HG02642 (cell line): Measurements from ENCODE around the gene SPATS2.
"Not testable (repeated sequence)": the region's sequence is repeated elsewhere in the genome, so short reads cannot be mapped to it uniquely, and the experiment has no call there.

ENCODE experiments used
- ATAC-seq: cut with Tn5 transposase; IDR thresholded peaks from one replicate; pipeline ENCODE4 v1.9.1; 2021; ENCODE audit warnings: mild to moderate bottlenecking; ENCODE audit not compliant: unreplicated experiment, poor library complexity

Gene SPATS2

DNA sequence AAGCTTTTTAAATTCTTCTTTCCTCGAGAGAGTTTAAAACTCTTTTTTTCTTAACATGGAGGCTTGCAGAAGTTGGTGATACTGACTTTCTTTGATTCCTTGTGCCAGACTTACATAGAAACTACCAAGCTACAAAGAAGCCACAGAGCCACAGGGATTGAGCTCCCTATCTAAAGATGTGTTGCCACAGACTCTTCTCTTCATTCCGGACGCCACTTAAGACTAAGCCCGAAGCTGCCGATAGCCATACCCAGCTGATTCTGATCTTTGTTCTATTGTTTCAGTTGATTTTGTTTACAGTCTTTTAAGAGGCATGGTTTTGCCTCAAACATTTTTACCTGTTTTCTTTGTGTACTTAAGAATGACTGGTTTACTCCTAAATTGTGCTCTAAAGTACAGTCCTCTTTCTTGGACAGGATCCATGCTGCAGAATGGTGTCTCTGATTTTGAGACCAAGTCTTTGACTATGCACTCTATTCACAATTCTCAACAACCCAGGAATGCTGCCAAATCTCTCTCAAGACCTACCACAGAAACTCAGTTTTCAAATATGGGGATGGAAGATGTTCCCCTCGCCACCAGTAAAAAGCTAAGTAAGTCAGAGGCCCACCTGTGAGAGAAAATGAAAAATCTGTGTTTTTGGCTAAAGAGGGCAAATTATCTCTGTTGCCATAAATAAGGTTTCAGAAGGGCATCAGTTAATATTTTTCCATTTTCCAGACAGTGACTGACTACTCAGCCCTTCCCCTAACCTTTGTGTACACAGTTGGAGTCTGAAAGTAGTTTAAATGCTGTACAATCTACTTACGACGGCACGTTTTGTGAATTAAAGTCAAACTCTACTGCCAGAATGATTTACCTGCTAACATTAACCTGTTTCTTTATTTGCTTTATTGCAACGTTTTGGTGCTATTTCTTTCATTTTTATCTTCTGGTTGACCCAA, 129.4 kb downstream of the SPATS2 start:
- ATAC-seq, result no peak

DNA sequence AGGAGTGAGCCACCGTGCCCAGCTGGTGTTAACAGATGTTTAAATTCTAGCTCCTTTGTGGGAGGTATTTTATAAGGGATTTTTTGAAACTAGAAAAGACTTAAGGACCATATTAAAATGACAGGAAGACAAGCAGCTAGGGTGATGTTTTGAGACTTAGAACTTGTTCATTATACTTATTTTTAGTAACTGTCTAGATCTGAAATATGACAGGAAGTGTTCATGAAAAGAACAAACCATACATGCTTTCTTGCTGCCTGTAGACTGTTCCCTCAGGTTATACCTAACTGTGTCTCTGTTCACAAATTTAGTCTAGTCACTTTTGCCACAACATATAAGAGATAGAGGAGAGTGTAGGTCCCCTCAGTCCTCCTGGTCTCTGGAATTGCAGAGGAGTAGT, 134.6 kb downstream of the SPATS2 start:
- ATAC-seq, result no peak

DNA sequence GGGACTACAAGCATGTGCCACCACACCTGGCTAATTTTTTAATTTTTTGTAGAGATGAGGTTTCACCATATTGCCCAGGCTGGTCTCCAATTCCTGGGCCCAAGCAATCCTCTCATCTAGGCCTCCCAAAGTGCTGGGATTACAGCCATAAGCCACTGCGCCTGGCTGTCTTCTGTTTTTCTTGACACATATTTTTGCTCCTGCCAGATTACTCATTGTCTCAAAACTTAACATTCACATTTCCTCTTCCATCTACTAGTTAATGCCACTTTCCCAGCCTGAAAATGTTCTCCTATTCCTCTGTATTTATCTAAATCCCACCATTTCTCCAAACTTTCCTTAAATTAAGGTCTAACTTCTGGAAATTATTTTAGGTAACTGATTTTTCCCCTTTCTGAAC, 135.3 kb downstream of the SPATS2 start:
- ATAC-seq, result no peak

DNA sequence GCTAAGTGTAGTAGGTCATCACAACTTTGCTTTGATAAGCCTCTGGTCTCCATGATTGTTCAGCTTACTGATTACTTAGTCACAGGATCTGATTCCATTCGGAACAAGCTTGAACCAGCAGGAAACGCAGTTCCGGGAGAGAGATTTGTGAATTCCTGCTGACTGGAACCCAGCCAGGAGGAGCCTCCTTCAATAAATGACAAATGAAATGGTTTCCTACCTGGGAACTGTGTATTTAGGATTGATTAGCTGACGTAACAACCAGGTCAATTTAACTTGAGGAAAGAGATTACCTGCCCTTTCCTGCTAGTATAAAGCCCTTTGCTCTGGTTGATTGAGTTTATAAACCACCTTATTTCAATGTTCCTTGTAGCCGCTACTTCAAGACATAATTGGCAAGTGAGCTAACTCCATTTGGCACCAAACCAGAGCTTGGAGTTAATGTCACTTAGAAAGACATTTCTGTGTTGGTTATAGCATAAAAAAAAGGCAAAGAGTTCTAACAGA, 136.5 kb downstream of the SPATS2 start:
- no peak for ATAC-seq

DNA sequence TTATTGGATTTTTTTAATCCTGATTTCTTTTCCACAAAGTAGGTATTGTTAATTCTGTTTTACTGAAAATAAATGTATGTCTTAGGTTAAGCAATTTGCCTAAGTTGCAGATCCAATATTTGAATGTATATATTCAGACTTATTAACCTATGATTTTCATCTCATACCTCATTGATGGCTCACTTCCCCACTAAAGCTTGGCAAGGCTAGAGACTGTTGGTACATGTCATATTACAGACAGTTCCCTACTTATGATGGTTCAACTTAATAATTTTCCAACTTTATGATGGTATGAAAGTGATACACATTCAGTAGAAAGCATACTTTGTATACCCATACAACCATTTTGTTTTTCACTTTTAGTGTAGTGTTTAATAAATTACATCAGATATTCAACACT, 138.4 kb downstream of the SPATS2 start:
- no peak for ATAC-seq

DNA sequence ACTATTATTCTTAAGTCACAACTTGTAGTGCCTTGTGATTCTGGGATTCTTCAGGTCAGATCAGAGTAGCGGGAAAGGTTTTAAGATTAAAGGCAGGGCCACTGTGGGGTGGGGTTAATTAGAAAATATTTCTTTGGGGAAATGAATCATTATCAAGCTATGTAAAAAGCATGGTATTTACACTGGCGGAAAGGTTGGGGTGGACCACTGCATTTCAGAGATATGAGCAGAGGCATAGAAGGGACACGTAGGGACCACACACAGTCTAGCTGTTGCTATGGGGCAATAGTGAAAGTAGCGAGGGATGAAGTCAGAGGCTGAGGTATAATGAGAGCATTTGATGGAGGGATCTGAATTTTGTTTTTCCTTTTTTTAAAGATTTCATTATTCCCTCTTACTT, 139.9 kb downstream of the SPATS2 start:
- ATAC-seq, result no peak

DNA sequence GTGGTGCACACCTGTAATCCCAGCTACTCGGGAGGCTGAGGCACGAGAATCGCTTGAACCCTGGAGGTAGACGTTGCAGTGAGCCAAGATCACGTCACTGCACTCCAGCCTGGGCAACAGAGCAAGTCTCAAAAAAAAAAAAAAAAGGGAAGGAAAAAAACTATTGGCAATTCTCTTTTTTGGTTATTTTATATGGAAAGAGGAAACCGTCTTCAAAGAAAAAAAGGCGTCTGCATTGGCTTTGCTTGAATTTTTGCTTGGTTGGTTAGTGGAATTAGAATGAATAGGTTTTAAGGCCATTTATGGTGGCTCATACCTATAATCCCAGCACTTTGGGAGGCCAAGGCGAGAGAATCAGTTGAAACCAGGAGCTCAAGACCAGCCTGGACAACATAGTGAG, 142.4 kb downstream of the SPATS2 start:
- ATAC-seq, result not testable (repeated sequence)

DNA sequence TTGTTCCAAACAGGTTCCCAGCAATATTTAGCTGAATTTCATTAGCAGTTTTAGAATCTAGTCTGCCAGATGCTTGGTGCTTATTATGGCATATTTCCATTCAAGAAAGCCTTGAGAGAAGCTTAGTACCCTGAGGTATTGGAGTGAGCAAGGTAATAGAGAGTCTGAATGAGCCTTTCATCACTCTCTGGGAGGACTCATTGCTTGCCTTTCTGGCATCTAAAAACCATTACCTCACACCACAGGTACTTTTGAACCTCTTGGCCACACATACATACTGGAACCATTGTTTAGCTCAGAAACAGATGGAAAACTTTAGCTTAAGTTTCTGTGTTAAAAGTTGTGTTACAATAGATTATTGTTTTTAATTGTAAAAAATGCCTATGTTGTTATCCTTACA, 144.1 kb downstream of the SPATS2 start:
- ATAC-seq, result no peak

DNA sequence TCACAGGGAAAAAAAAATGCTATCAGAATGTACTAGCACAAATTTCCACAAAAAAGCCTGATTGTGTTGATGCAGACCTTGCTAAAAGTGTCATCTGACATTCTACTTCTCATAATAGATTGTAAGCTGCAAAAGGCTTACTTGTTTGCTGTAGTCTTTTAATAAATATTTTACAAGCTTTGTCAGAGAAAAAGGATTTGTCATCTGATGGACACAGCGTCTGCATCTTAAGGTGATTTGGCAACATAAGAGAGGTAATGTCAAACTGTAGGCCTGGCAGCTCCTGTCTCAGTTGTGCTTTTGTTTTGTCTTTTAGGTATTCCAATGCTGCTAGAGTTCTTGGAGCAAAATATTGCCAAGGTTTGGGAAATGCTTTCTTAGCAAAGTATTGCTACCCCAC, 145.3 kb downstream of the SPATS2 start:
- no peak for ATAC-seq

DNA sequence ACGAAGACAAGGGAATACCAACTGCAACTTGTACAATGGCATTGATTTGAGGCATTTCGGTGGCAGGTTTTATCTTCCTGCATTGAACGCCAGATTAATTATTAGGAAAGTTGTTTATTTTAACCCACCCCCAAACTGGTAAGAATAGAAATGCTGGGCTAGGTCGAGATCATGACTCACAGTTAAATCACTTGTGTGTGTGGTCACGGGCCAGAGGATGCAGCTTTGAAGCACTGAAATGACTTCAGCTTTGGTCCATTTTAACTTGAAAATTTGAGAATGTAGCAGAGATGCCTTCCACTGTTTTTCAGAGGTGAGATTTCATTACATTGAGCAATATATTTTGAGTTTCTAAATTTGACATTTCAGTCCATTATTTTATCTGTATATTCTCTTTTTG, 148.0 kb downstream of the SPATS2 start:
- ATAC-seq, result no peak

DNA sequence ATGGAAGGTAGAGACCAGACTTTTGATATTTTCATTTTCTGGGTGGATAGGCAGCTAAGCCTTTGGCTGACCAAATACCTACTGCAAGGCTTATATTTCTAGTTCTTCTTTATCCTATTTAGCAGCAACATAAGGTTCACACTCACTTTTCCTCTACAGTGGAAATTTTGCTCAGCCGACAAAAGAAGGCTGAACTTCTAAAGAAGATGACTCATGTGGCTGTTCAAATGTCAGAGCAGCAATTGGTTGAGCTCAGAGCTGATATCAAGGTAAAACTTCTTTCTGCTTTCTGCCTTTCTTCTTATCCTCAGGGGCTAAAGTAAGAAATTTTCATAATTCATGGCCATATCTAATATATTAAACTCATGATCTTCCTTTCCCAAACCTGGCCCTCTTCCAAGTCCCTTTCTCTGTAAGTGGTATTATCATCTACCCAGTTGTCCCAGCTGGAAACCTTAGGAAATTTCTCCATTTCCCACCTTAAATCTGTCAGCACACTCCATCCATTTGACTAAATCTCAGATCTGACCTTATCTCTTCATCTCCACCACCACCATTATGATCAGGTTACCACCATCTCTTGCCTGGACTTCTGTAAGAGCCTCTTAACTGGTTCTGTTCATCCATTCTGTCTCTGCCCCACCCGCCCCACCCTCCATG, 151.8 kb downstream of the SPATS2 start:
- ATAC-seq, result no peak

DNA sequence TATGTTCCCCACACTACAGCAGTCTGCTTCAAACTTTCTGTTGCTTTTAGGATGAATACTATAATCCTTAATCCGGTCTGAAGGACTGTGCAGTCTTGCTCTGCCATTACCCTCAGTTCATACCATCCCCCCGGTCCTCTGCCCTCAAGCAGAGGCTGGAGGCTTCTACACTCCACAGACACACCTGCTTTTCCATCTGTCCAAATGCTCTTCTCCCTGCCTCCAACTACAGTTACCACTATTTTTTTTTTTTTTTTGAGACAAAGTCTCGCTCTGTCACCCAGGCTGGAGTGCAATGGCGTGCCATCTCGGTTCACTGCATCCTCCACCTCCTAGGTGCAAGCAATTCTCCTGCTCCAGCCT, 152.3 kb downstream of the SPATS2 start:
- ATAC-seq, result no peak

DNA sequence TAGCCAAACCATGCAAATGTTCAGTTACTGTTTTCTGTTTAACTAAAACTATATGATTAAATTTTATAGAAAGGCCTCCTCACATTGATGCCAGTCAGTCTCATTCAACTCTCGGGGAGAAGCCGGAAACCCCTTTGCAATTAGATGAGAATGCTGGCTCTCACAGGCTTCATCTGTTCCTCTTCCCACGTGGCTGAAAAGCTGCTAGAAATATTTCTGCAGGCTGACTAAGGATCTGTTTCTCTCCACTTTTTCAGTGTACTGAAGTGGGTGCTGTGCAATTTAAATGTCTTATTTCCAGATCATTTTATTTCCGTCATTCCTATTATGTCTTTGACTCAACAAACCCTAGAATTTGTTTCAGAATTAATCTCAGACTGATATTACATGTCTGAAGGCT, 154.1 kb downstream of the SPATS2 start:
- no peak for ATAC-seq

DNA sequence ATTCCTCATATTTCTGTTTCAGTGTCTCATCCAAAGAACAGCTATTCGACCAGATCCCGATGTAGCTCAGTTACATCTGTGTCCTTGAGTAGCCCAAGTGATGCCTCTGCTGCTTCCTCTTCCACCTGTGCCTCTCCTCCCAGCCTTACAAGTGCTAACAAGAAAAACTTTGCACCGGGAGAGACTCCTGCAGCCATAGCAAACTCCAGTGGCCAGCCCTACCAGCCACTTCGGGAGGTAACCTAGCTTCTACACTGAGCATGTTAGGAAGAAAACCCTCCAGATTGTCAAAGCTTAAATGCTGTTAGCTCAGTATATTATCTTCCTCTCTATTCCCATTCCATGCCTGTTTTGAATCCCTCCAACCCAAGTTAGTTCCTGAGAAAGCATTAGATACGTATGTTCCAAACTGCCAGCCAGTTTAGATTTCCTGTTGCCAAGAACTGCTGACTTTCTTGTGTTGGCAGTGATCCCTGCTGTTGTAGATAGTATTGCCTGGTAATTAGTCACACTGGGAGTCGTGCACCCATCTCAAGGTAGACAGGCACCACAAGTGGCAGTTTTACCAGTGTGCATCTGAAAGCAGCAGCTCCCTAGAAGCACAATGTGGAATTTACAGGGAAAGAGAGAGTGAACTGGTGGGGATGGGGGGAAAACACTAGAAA, 157.5 kb downstream of the SPATS2 start:
- ATAC-seq, result no peak

DNA sequence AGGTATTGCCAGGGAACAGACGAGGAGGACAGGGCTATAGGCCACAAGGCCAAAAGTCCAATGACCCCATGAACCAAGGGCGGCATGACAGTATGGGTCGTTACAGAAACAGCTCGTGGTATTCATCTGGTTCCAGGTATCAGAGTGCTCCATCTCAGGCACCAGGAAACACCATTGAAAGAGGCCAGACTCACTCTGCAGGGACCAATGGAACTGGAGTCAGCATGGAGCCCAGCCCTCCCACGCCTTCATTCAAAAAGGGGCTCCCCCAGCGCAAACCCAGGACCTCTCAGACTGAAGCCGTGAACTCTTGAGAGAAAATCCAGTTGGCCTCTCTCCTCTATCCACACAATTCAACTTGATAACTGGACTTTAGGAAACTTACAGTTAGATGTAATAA, 158.7 kb downstream of the SPATS2 start:
- no peak for ATAC-seq

DNA sequence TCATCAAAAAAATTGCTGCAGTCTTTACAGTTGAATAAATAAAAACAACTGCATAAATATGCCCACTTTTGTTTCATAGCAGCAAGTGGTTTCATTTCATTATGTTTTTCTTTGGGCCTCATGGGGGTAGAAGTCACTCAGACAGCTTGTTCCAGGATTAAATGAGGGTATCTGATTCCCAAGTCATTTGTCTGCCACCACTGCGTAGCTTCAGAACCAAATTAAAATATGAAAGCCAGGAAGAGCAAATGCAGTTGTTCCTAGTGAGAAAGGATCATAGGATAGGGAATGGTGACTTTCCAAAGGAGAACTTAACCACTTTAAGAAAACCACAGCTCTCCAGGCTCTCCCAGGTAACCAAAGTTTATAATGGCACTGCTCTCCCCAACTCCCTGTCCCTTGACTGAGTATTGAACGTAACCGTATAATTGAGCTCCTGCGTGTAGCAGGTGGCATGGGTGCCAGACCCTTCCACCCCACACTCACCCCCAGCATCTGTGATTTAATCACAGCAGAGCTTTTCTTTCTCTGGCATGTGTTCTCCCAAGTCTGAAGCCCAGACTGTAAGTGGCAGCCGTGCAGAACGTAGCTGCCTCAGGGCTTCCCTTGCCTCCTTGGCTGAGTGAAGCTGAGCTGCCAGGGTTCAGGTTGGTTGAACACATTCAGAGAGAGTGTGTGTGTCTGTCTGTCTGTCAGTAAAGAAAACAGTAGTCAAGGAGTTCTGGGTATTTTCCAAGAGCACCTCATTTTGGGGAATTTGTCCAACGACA, 160.3 kb downstream of the SPATS2 start:
- no peak for ATAC-seq

DNA sequence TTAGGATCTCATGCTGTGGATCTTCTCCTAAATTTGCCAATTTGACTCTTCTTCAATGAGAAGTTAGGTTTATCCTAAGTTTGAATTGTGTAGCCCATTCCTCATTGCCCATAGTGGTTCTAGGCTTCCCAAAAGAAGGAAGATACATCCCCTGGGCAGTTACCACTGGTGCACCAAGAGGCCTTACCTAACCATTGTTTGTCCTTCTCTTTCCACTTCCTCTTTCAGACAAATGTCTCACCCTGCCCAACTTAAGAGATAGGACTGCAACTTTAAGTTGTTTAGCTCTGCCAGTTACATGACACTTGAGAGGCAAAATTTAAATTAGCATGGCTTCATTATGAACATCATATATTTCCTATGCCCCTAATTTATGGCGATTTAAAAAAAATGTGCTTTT, 162.2 kb downstream of the SPATS2 start:
- no peak for ATAC-seq

DNA sequence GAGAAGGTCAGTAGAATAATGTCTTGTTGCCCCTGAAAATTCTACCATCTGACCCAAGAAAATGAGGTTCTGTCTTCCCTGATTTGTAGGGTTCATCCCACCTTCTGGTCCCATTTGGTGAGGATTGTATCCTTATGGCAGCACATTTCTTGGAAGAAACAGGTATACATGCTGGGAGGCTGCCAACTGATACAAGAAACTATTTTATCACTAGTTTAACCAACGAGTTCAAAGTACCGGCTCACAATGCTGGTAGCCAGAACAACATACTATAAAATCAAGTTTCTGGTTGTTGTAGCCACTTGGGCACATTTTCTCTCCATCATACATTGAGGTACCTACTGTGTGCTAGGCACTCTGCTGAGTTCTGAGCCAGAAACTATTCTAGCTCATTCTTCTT, 164.5 kb downstream of the SPATS2 start:
- ATAC-seq, result no peak

DNA sequence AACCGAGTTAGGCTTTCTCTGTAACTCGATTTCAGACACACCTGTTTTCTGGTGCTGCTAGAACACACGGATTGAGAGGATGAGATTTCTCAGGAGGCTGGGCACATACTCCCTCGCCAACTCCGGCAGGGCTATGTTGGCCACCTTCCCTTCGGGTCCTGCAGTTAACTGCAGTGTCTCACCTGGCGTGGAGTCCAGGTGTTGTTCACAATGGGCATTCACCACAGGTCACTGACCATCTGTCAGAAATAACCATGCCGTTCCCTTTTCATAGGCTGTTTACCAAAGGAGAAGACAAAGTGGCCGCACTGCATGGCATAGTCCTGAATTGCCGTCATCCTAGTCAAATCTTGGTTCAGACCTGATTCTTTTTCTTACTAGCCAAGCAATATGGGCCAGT, 166.1 kb downstream of the SPATS2 start:
- ATAC-seq, result no peak

DNA sequence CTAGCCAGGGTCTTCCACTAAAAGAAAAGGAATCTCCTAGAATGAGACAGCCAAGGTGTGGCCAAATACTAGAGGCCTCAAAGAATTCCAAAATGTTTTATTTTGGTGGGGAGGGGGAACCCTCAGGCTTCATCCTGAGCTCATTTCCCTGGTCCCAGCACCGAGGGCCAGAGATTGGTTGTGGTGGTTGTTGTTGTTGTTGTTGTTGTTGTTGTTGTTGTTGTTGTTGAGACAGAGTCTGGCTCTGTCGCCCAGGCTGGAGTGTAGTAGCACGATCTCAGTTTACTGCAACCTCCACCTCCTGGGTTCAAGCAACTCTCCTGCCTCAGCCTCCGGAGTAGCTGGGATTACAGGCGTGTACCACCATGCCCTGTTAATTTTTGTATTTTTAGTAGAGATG, 166.9 kb downstream of the SPATS2 start:
- not testable (repeated sequence) for ATAC-seq
